GM23338 (cell line): ENCODE results near the gene SMOC1. TPM values are rescaled to one million over a fixed set of nuclear protein-coding genes. Genes with fewer than 3 reads are reported as not detected.
A peak's percentile ranks its signal among the peaks of the same experiment; 100 is the strongest.

Experiments
- ATAC-seq: fragments of 200-7000 bp; cut with Tn5 transposase; 3 replicates; pipeline ENCODE4 v1.9.1; 2020
- DNase-seq: peaks from one replicate; pipeline ENCODE4 v3.0.0-alpha.2; 2015; ENCODE audit warnings: low spot score
- H2AFZ ChIP-seq: fragments of 200-600 bp; sonication (generic); 2 replicates; pipeline ENCODE4 v1.8.0; 2016; ENCODE audit warnings: antibody characterized with exemption, mild to moderate bottlenecking, moderate library complexity
- H3F3A ChIP-seq: fragments of 200-600 bp; sonication (generic); replicated peaks from 2 replicates; pipeline ENCODE4 v1.8.0; 2017; ENCODE audit warnings: antibody characterized with exemption, mixed run types, low read depth
- H3K27ac ChIP-seq: fragments of 200-600 bp; sonication (generic); 2 replicates; pipeline ENCODE4 v1.6.1; 2016; ENCODE audit warnings: low read depth
- H3K27me3 ChIP-seq: fragments of 200-600 bp; sonication (generic); 2 replicates; pipeline ENCODE4 v1.8.0; 2016; ENCODE audit warnings: mild to moderate bottlenecking, mixed run types, moderate library complexity; ENCODE audit not compliant: insufficient read depth
- H3K36me3 ChIP-seq: fragments of 200-600 bp; sonication (generic); 2 replicates; pipeline ENCODE4 v1.8.0; 2016; ENCODE audit warnings: mild to moderate bottlenecking; ENCODE audit not compliant: insufficient read depth
- H3K4me1 ChIP-seq: fragments of 200-600 bp; sonication (generic); 2 replicates; pipeline ENCODE4 v1.8.0; 2016; ENCODE audit warnings: mild to moderate bottlenecking, moderate library complexity; ENCODE audit not compliant: insufficient read depth
- H3K4me2 ChIP-seq: fragments of 200-600 bp; sonication (generic); 2 replicates; pipeline ENCODE4 v1.7.1; 2017; ENCODE audit warnings: mixed run types
- H3K4me3 ChIP-seq: fragments of 200-600 bp; sonication (generic); 2 replicates; pipeline ENCODE4 v1.6.1; 2016; ENCODE audit warnings: mixed run types
- H3K79me2 ChIP-seq: fragments of 200-600 bp; sonication (generic); replicated peaks from 2 replicates; pipeline ENCODE4 v1.8.0; 2017; ENCODE audit warnings: mild to moderate bottlenecking; ENCODE audit not compliant: insufficient read depth
- H3K9me2 ChIP-seq: fragments of 200-600 bp; sonication (generic); 2 replicates; pipeline ENCODE4 v1.8.0; 2017; ENCODE audit not compliant: insufficient read depth
- H4K20me1 ChIP-seq: fragments of 200-600 bp; sonication (generic); replicated peaks from 2 replicates; pipeline ENCODE4 v1.8.0; 2017; ENCODE audit warnings: mild to moderate bottlenecking; ENCODE audit not compliant: insufficient read depth
- H3K27ac Mint-ChIP-seq: 2 replicates; pipeline ENCODE4 v1.8.0; 2020; ENCODE audit warnings: inconsistent platforms, mild to moderate bottlenecking, moderate library complexity, mixed read lengths
- H3K27me3 Mint-ChIP-seq: 3 replicates; pipeline ENCODE4 v1.8.0; 2022; ENCODE audit warnings: low read depth, mild to moderate bottlenecking, moderate library complexity, mixed read lengths, inconsistent platforms; ENCODE audit not compliant: insufficient read depth, poor library complexity
- H3K36me3 Mint-ChIP-seq: 3 replicates; pipeline ENCODE4 v1.8.0; 2021; ENCODE audit warnings: low read depth, mild to moderate bottlenecking, inconsistent platforms, moderate library complexity, mixed read lengths
- H3K4me1 Mint-ChIP-seq: 3 replicates; pipeline ENCODE4 v1.8.0; 2020; ENCODE audit warnings: mild to moderate bottlenecking, inconsistent platforms, mixed read lengths
- H3K4me3 Mint-ChIP-seq: 3 replicates; pipeline ENCODE4 v1.8.0; 2021; ENCODE audit warnings: moderate library complexity, mild to moderate bottlenecking, inconsistent platforms, mixed read lengths
- H3K9me3 Mint-ChIP-seq: 3 replicates; pipeline ENCODE4 v1.8.0; 2020; ENCODE audit warnings: moderate library complexity, mild to moderate bottlenecking, inconsistent platforms, mixed read lengths
- CREB1 ChIP-seq: fragments of 250-450 bp; sonication (Bioruptor Pico); IDR thresholded peaks from 2 replicates; pipeline ENCODE4 v1.5.0; 2020; ENCODE audit warnings: low read depth, mild to moderate bottlenecking, moderate library complexity
- EZH2 ChIP-seq: fragments of 200-600 bp; sonication (generic); IDR thresholded peaks from one replicate; pipeline ENCODE4 v1.8.0; 2017; ENCODE audit warnings: antibody characterized with exemption, mild to moderate bottlenecking, low read depth; ENCODE audit not compliant: unreplicated experiment
- EZH2phosphoT487 ChIP-seq: fragments of 200-600 bp; sonication (generic); IDR thresholded peaks from one replicate; pipeline ENCODE4 v1.8.1; 2018; ENCODE audit warnings: antibody characterized with exemption; ENCODE audit not compliant: unreplicated experiment
- JUNB ChIP-seq: IDR thresholded peaks from one replicate; pipeline ENCODE4 v1.6.1; 2016; ENCODE audit warnings: antibody characterized with exemption; ENCODE audit not compliant: unreplicated experiment
- NANOG ChIP-seq: IDR thresholded peaks from 2 replicates; pipeline ENCODE4 v1.6.1; 2016; ENCODE audit warnings: antibody characterized with exemption, borderline replicate concordance
- POLR2AphosphoS5 ChIP-seq: IDR thresholded peaks from 2 replicates; pipeline ENCODE4 v1.6.1; 2016; ENCODE audit warnings: antibody characterized with exemption, low read depth
- STAT1 ChIP-seq: IDR thresholded peaks from one replicate; pipeline ENCODE4 v1.6.1; 2016; ENCODE audit warnings: antibody characterized with exemption; ENCODE audit not compliant: unreplicated experiment
- ZNF114 ChIP-seq: fragments of 250-450 bp; sonication (Bioruptor Pico); IDR thresholded peaks from 2 replicates; pipeline ENCODE4 v1.5.0; 2020; ENCODE audit warnings: mild to moderate bottlenecking, moderate library complexity
- ZNF331 ChIP-seq: fragments of 250-450 bp; sonication (Bioruptor Pico); IDR thresholded peaks from 2 replicates; pipeline ENCODE4 v1.5.0; 2020; ENCODE audit warnings: low read depth, mild to moderate bottlenecking, moderate library complexity
- ZNF462 ChIP-seq: fragments of 250-450 bp; sonication (Bioruptor Pico); IDR thresholded peaks from 2 replicates; pipeline ENCODE4 v1.5.0; 2020; ENCODE audit warnings: mild to moderate bottlenecking, moderate library complexity
- polyA plus RNA-seq: library from polyadenylated mRNA; unstranded; fragments of >200 nt; fragmentation: Nextera tagmentation; extraction: Ambion mirVana; gene quantifications from 2 replicates; pipeline ENCODE4 v1.2.1, GENCODE V29; 2016
- total RNA-seq: library from RNA; depleted of rRNA; stranded (reverse); fragments of >200 nt; shearing (Covaris generic); gene quantifications from 2 replicates; pipeline ENCODE4 v1.2.3, GENCODE V29; 2014
- TF ChIP-seq, protein P1 (sequence below), 2 experiments: fragments of 200-600 bp in 1 of 2; sonication (generic) in 1 of 2; conservative IDR thresholded peaks; 2 replicates each; pipeline versions ENCODE4 v1.5.1 to v1.6.1; 2016 to 2017; ENCODE audit warnings: antibody characterized with exemption in 2 of 2, low read depth in 2 of 2, mild to moderate bottlenecking in 2 of 2, moderate library complexity in 1 of 2
- TF ChIP-seq, protein P2 (sequence below): IDR thresholded peaks from one replicate; pipeline ENCODE4 v1.6.1; 2018; ENCODE audit warnings: antibody characterized with exemption; ENCODE audit not compliant: unreplicated experiment
- TF ChIP-seq, protein P3 (sequence below): IDR thresholded peaks from 2 replicates; pipeline ENCODE4 v1.6.1; 2016; ENCODE audit warnings: antibody characterized with exemption

The SMOC1 gene
- total and polyA plus RNA-seq, 2 experiments from 2014 or later = 0.79 to 1.6 TPM

DNA sequence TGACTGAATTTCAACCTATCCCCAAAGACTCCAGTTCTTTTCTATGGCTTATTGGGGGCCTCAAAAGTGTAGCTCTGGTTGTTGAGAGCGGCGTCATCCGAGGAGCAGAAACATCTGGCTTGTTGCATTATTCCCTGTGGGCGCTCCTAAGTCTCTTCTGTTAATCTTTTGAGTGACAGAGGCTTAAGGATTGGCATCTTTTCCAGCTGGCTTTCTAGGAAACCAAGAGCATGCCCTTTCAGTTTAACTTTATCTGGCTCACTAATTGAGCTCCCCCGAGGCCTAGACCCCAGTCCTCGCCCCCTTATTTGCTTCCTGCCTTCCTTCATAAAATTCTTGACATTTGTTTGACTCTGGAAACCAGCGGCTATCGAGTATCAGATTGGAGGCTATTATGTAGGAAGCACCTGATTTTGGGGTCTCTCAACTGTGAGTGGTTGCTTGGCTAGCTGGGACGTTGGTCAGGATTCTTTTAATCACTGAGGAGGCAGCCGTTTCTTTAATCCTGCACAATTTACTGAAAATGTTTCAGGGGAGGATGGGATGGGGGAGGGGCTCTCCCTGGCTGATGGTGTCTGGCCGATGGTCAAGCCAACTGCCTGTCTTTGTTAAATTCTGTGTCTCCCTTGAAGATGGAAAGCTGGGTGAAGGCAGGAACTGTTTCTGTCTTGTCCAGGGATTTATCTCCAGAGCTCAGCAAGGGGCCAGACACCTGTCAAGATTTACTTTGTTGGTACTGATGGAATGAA is 3.1 kb downstream of the SMOC1 start:
- Mint-ChIP-seq H3K4me3 (no peak overlapping the region), H3K36me3 (no peaks in the 10 kb centered on the region), H3K27ac (no peak overlapping the region), H3K4me1 (peaks cover 20% of the 10 kb centered on the region), H3K9me3 (no peaks in the 10 kb centered on the region), H3K27me3 (peaks cover 31% of the 10 kb centered on the region)
- Histone ChIP-seq H3K4me3 (no peak overlapping the region), H3K9me2 (no peaks in the 10 kb centered on the region), H3K27me3 (peaks cover 32% of the 10 kb centered on the region), H4K20me1 (no peaks in the 10 kb centered on the region), H2AFZ (no peak overlapping the region), H3F3A (0 out of 2 replicates have a peak, but pooled peaks cover 4% of the 10 kb centered on the region), H3K4me2 (no peak overlapping the region), H3K4me1 (peaks cover 12% of the 10 kb centered on the region), H3K79me2 (no peaks in the 10 kb centered on the region), H3K27ac (no peak overlapping the region), H3K36me3 (no peaks in the 10 kb centered on the region)
- ATAC-seq (no peak), DNase-seq (peak; percentile 11)
- TF ChIP-seq ZNF331 (CRISPR knock-in tag) (no peak), NANOG (no peak), CREB1 (CRISPR knock-in tag) (no peak), POLR2AphosphoS5 (no peak), EZH2 (no peak), STAT1 (no peak), ZNF462 (CRISPR knock-in tag) (no peak), EZH2phosphoT487 (no peak), ZNF114 (CRISPR knock-in tag) (no peak), JUNB (no peak)
- TF ChIP-seq, protein P1, sequence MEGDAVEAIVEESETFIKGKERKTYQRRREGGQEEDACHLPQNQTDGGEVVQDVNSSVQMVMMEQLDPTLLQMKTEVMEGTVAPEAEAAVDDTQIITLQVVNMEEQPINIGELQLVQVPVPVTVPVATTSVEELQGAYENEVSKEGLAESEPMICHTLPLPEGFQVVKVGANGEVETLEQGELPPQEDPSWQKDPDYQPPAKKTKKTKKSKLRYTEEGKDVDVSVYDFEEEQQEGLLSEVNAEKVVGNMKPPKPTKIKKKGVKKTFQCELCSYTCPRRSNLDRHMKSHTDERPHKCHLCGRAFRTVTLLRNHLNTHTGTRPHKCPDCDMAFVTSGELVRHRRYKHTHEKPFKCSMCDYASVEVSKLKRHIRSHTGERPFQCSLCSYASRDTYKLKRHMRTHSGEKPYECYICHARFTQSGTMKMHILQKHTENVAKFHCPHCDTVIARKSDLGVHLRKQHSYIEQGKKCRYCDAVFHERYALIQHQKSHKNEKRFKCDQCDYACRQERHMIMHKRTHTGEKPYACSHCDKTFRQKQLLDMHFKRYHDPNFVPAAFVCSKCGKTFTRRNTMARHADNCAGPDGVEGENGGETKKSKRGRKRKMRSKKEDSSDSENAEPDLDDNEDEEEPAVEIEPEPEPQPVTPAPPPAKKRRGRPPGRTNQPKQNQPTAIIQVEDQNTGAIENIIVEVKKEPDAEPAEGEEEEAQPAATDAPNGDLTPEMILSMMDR (conservative IDR thresholded peaks at IDR 0.05; ENCODE audit: low read depth in 2 of 2) = no peak
- TF ChIP-seq, protein P2, sequence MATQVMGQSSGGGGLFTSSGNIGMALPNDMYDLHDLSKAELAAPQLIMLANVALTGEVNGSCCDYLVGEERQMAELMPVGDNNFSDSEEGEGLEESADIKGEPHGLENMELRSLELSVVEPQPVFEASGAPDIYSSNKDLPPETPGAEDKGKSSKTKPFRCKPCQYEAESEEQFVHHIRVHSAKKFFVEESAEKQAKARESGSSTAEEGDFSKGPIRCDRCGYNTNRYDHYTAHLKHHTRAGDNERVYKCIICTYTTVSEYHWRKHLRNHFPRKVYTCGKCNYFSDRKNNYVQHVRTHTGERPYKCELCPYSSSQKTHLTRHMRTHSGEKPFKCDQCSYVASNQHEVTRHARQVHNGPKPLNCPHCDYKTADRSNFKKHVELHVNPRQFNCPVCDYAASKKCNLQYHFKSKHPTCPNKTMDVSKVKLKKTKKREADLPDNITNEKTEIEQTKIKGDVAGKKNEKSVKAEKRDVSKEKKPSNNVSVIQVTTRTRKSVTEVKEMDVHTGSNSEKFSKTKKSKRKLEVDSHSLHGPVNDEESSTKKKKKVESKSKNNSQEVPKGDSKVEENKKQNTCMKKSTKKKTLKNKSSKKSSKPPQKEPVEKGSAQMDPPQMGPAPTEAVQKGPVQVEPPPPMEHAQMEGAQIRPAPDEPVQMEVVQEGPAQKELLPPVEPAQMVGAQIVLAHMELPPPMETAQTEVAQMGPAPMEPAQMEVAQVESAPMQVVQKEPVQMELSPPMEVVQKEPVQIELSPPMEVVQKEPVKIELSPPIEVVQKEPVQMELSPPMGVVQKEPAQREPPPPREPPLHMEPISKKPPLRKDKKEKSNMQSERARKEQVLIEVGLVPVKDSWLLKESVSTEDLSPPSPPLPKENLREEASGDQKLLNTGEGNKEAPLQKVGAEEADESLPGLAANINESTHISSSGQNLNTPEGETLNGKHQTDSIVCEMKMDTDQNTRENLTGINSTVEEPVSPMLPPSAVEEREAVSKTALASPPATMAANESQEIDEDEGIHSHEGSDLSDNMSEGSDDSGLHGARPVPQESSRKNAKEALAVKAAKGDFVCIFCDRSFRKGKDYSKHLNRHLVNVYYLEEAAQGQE = no peak
- TF ChIP-seq, protein P3, sequence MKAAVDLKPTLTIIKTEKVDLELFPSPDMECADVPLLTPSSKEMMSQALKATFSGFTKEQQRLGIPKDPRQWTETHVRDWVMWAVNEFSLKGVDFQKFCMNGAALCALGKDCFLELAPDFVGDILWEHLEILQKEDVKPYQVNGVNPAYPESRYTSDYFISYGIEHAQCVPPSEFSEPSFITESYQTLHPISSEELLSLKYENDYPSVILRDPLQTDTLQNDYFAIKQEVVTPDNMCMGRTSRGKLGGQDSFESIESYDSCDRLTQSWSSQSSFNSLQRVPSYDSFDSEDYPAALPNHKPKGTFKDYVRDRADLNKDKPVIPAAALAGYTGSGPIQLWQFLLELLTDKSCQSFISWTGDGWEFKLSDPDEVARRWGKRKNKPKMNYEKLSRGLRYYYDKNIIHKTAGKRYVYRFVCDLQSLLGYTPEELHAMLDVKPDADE = no peak
